ENCODE measurements around the gene MAP3K13. TPM values are rescaled to one million over a fixed set of nuclear protein-coding genes. Genes with fewer than 3 reads are reported as not detected.
A peak's percentile ranks its signal among the peaks of the same experiment; 100 is the strongest.
"Not testable (repeated sequence)": the region's sequence is repeated elsewhere in the genome, so short reads cannot be mapped to it uniquely, and the experiment has no call there.

Gene MAP3K13
- total and polyA plus RNA-seq, 8 donors, result 17.2 to 43.1 (median 23.3) TPM

GRCh38 chr3:185430375-185430774, 67.4 kb downstream of the MAP3K13 start:
- no peaks in the 10 kb centered on the region for H3K4me1 ChIP-seq
- H3K36me3 ChIP-seq, result peaks cover 0 to 10% (median 0%) of the 10 kb centered on the region in 3 donors
- intact Hi-C loops (cut with DNase I), result no loop called here
- TF ChIP-seq CTCF (IDR thresholded peaks at IDR 0.05), result no peak
- H3K9me3 ChIP-seq, result no peaks in the 10 kb centered on the region
- FAIRE-seq (no peak), ATAC-seq (no peak), DNase-seq (no peak)
- no peak overlapping the region for H3K4me3 ChIP-seq
- WGBS, 2 donors, result 89% methylated on average over 4 of the region's 4 CpGs
- H3K27me3 ChIP-seq, result no peaks in the 10 kb centered on the region
- H3K27ac ChIP-seq, result no peak overlapping the region

GRCh38 chr3:185439745-185440466, 77.0 kb downstream of the MAP3K13 start:
- 88 to 89% methylated on average over 7 of the region's 7 CpGs for WGBS, 2 donors
- FAIRE-seq (no peak), DNase-seq (no peak), ATAC-seq (no peak)
- H3K4me1 ChIP-seq, result peaks cover 0 to 4% (median 0%) of the 10 kb centered on the region in 3 donors
- no peaks in the 10 kb centered on the region for H3K9me3 ChIP-seq
- H3K36me3 ChIP-seq, result peaks cover 0 to 4% (median 0%) of the 10 kb centered on the region in 3 donors
- no peak overlapping the region for H3K27ac ChIP-seq
- no peak overlapping the region for H3K4me3 ChIP-seq
- intact Hi-C loops (cut with DNase I), result no loop called here
- H3K27me3 ChIP-seq, result no peaks in the 10 kb centered on the region
- no peak for TF ChIP-seq CTCF (IDR thresholded peaks at IDR 0.05)

GRCh38 chr3:185442031-185442430, 79.1 kb downstream of the MAP3K13 start:
- no peaks in the 10 kb centered on the region for H3K27me3 ChIP-seq
- 95 to 97% methylated on average over 6 of the region's 6 CpGs for WGBS, 2 donors
- peaks cover 0 to 4% (median 0%) of the 10 kb centered on the region in 3 donors for H3K4me1 ChIP-seq
- ATAC-seq, result no peak
- no peak overlapping the region for H3K27ac ChIP-seq
- H3K9me3 ChIP-seq, result no peaks in the 10 kb centered on the region
- no peak for TF ChIP-seq CTCF (IDR thresholded peaks at IDR 0.05)
- FAIRE-seq, result no peak
- H3K36me3 ChIP-seq, result peaks cover 0 to 4% (median 0%) of the 10 kb centered on the region in 3 donors
- intact Hi-C loops (cut with DNase I), result no loop called here
- H3K4me3 ChIP-seq, result no peak overlapping the region
- no peak for DNase-seq

- DNase-seq, result no peak
- FAIRE-seq, result no peak
- intact Hi-C loops (cut with DNase I), result no loop called here
- Histone ChIP-seq H3K4me1 (peaks cover 0 to 4% (median 0%) of the 10 kb centered on the region in 3 donors), H3K9me3 (no peaks in the 10 kb centered on the region), H3K4me3 (no peak overlapping the region), H3K27me3 (no peaks in the 10 kb centered on the region), H3K27ac (peak overlapping the region in 1 of 4 donors; percentile 14), H3K36me3 (peaks cover 0 to 4% (median 0%) of the 10 kb centered on the region in 3 donors)
- ATAC-seq, result peak; percentile 34 to 79 (median 62)
- WGBS, 2 donors, result 43 to 45% methylated on average over 2 of the region's 2 CpGs
- TF ChIP-seq CTCF (IDR thresholded peaks at IDR 0.05), result no peak
Observed at GRCh38 chr3:185444329-185444728, 81.4 kb downstream of the MAP3K13 start.

- H3K4me1 ChIP-seq, result no peaks in the 10 kb centered on the region
- no peak overlapping the region for H3K27ac ChIP-seq
- no peak for TF ChIP-seq CTCF (IDR thresholded peaks at IDR 0.05)
- no peak for ATAC-seq
- no peak overlapping the region for H3K4me3 ChIP-seq
- no peaks in the 10 kb centered on the region for H3K27me3 ChIP-seq
- peaks cover 0 to 17% (median 0%) of the 10 kb centered on the region in 3 donors for H3K36me3 ChIP-seq
- DNase-seq, result no peak
- H3K9me3 ChIP-seq, result no peaks in the 10 kb centered on the region
- FAIRE-seq, result no peak
- intact Hi-C loops (cut with DNase I), result no loop called here
Observed at GRCh38 chr3:185448107-185448506, 85.2 kb downstream of the MAP3K13 start.

- H3K9me3 ChIP-seq; H3K4me3 ChIP-seq; FAIRE-seq; intact Hi-C loops (cut with DNase I); H3K4me1 ChIP-seq; H3K27me3 ChIP-seq; DNase-seq; ATAC-seq; H3K27ac ChIP-seq: not testable (repeated sequence)
- H3K36me3 ChIP-seq, result peaks cover 0 to 17% (median 0%) of the 10 kb centered on the region in 3 donors
- WGBS, 2 donors, result 91 to 92% methylated on average over 8 of the region's 8 CpGs
Observed at GRCh38 chr3:185451432-185451831, 88.5 kb downstream of the MAP3K13 start.
